Transverse colon (tissue), 4 donors: Measurements from ENCODE around the gene PYGB. TPM values are rescaled to one million over a fixed set of nuclear protein-coding genes. Genes with fewer than 3 reads are reported as not detected.

Experiments
- DNase-seq: peaks from one replicate; pipeline ENCODE4 v3.0.0-alpha.2; 2019
- H3K27ac ChIP-seq, 4 donors: fragments of 200-600 bp; sonication (generic); 2 replicates each; pipeline ENCODE4 v1.5.1; 2016 to 2018; ENCODE audit warnings: inconsistent platforms in 4 of 4
- H3K27me3 ChIP-seq: fragments of 200-600 bp; sonication (generic); 2 replicates; pipeline ENCODE4 v1.5.1; 2017; ENCODE audit warnings: inconsistent platforms
- H3K36me3 ChIP-seq, 4 donors: fragments of 200-600 bp; sonication (generic); 2 replicates each; pipeline ENCODE4 v1.5.1; 2017 to 2019; ENCODE audit warnings: inconsistent platforms in 4 of 4
- H3K4me1 ChIP-seq, 4 donors: fragments of 200-600 bp; sonication (generic); 2 replicates each; pipeline ENCODE4 v1.5.1; 2017 to 2020; ENCODE audit warnings: inconsistent platforms in 4 of 4
- H3K4me3 ChIP-seq, 4 donors: fragments of 200-600 bp; sonication (generic); 1 replicate in 1 of 4; 2 replicates in 3 of 4; pipeline versions ENCODE4 v1.5.1 to v1.6.1; 2017 to 2019; ENCODE audit warnings: inconsistent platforms in 4 of 4
- H3K9me3 ChIP-seq, 2 donors: fragments of 200-600 bp; sonication (generic); 2 replicates each; pipeline ENCODE4 v1.5.1; 2017 to 2019; ENCODE audit warnings: inconsistent platforms in 2 of 2
- CTCF ChIP-seq, 5 experiments: fragments of 200-600 bp in 3 of 5; fragments of 450-650 bp in 2 of 5; sonication (generic) in 3 of 5; IDR thresholded peaks; 1 replicate in 2 of 5; 2 replicates in 3 of 5; pipeline ENCODE4 v1.5.1; 2016 to 2017; ENCODE audit warnings: antibody characterized with exemption in 5 of 5, inconsistent platforms in 3 of 5, mild to moderate bottlenecking in 2 of 5, moderate library complexity in 1 of 5
- EP300 ChIP-seq: sonication (generic); formaldehyde crosslinking; IDR thresholded peaks from one replicate; pipeline ENCODE4 v1.6.1; 2017; ENCODE audit warnings: antibody characterized with exemption, low read depth
- POLR2A ChIP-seq: fragments of 450-650 bp; IDR thresholded peaks from one replicate; pipeline ENCODE4 v1.6.1; 2016; ENCODE audit warnings: antibody characterized with exemption, mild to moderate bottlenecking, moderate library complexity
- POLR2AphosphoS5 ChIP-seq, 3 donors: sonication (generic); formaldehyde crosslinking; IDR thresholded peaks; one replicate each; pipeline ENCODE4 v1.6.1; 2016; ENCODE audit warnings: antibody characterized with exemption in 3 of 3
- WGBS, 2 donors: methylation state at CpG; one replicate each; pipeline ENCODE4 v1.1.5; 2018; ENCODE audit warnings: low coverage in 1 of 2; 5-methylcytosine and 5-hydroxymethylcytosine counted together
- in situ Hi-C, 4 donors: fragments of 200-750 bp; cut with MboI; loops; one replicate each; pipeline versions ENCODE4 v1.15.0 to v1.15.1; 2017; ENCODE audit warnings: low sequenced_read_pairs in 3 of 4, low pct_ligation_motif_present in 1 of 4, low pct_unique_long_range_greater_than_20kb in 1 of 4
- intact Hi-C: fragments of 100-400 bp; cut with DNase I; formaldehyde crosslinking; loops from one replicate; pipeline ENCODE4 v1.15.1; 2023; ENCODE audit warnings: low total_unique reads
- total RNA-seq, 4 donors: library from RNA; depleted of rRNA; stranded (reverse); fragments of >200 nt; gene quantifications; one replicate each; pipeline ENCODE4 v1.1.0, GENCODE V29; 2016

The PYGB gene
- total RNA-seq, 4 donors from 2014 or later: 195 to 554 (median 359) TPM

GRCh38 chr20:25323496-25324246 lies 75.8 kb downstream of the PYGB start:
- Histone ChIP-seq H3K27ac (peak overlapping the region in 1 of 4 donors; percentile 15), H3K4me1 (peaks cover 0 to 31% (median 5%) of the 10 kb centered on the region in 4 donors), H3K9me3 (no peaks in the 10 kb centered on the region), H3K36me3 (no peaks in the 10 kb centered on the region), H3K4me3 (no peak overlapping the region), H3K27me3 (no peaks in the 10 kb centered on the region)
- TF ChIP-seq POLR2A (no peak), POLR2AphosphoS5 (IDR thresholded peaks at IDR 0.05) (no peak), CTCF (IDR thresholded peaks at IDR 0.05) (no peak), EP300 (no peak)
- in situ Hi-C loops: no loop called here
- intact Hi-C loops: no loop called here
- WGBS, 2 donors: 87 to 100% methylated on average over 2 to 12 of the region's 12 CpGs
- DNase-seq: no peak

- no peak overlapping the region for H3K4me3 ChIP-seq
- peaks cover 0 to 33% (median 5%) of the 10 kb centered on the region in 4 donors for H3K4me1 ChIP-seq
- intact Hi-C loops: no loop called here
- no peaks in the 10 kb centered on the region for H3K27me3 ChIP-seq
- 70% methylated on average over 5 of the region's 5 CpGs; no CpG with 5 or more reads in 1 of the 2 donors for WGBS, 2 donors
- no peaks in the 10 kb centered on the region for H3K9me3 ChIP-seq
- no peaks in the 10 kb centered on the region for H3K36me3 ChIP-seq
- in situ Hi-C loops: no loop called here
- peak; percentile 47 for DNase-seq
- TF ChIP-seq EP300 (peak; percentile 73), POLR2A (no peak)
- peak overlapping the region in 2 of 4 donors; percentile 15 to 23 for H3K27ac ChIP-seq
These were observed 76.5 kb downstream of the PYGB start for GRCh38 chr20:25324412-25324811.

GRCh38 chr20:25325073-25325472 lies 77.2 kb downstream of the PYGB start:
- no peaks in the 10 kb centered on the region for H3K9me3 ChIP-seq
- intact Hi-C loops: no loop called here
- in situ Hi-C loops: no loop called here
- peaks cover 0 to 33% (median 5%) of the 10 kb centered on the region in 4 donors for H3K4me1 ChIP-seq
- peak overlapping the region in 2 of 4 donors; percentile 23 to 26 for H3K27ac ChIP-seq
- no peaks in the 10 kb centered on the region for H3K27me3 ChIP-seq
- H3K4me3 ChIP-seq: no peak overlapping the region
- WGBS, 2 donors: 81% methylated on average over 3 of the region's 3 CpGs; no CpG with 5 or more reads in 1 of the 2 donors
- DNase-seq: no peak
- no peaks in the 10 kb centered on the region for H3K36me3 ChIP-seq
- TF ChIP-seq CTCF (IDR thresholded peaks at IDR 0.05) (no peak), POLR2A (no peak), EP300 (no peak), POLR2AphosphoS5 (IDR thresholded peaks at IDR 0.05) (no peak)

- in situ Hi-C loops: no loop called here
- TF ChIP-seq POLR2AphosphoS5 (IDR thresholded peaks at IDR 0.05) (no peak), POLR2A (no peak), CTCF (IDR thresholded peaks at IDR 0.05) (no peak), EP300 (no peak)
- Histone ChIP-seq H3K27ac (no peak overlapping the region), H3K4me3 (no peak overlapping the region), H3K27me3 (no peaks in the 10 kb centered on the region), H3K36me3 (no peaks in the 10 kb centered on the region), H3K9me3 (no peaks in the 10 kb centered on the region), H3K4me1 (peaks cover 0 to 33% (median 5%) of the 10 kb centered on the region in 4 donors)
- intact Hi-C loops: no loop called here
- 72 to 80% methylated on average over 1 to 2 of the region's 2 CpGs for WGBS, 2 donors
- no peak for DNase-seq
These were observed 78.1 kb downstream of the PYGB start for GRCh38 chr20:25325997-25326396.
